Activated CD4-positive, alpha-beta T cell treated with anti-CD3 and anti-CD28 coated beads, Interleukin-2, amount 50 U/mL, for 4 hours (primary cell): ENCODE measurements around the gene HDHD5.

Source experiments
- DNase-seq, 2 experiments: peaks; one replicate each; pipeline ENCODE4 v3.0.0-alpha.2; 2020

HDHD5 gene

GRCh38 chr22:17119481-17120202 is 39.4 kb downstream of the HDHD5 start:
- no peak for DNase-seq

DNA sequence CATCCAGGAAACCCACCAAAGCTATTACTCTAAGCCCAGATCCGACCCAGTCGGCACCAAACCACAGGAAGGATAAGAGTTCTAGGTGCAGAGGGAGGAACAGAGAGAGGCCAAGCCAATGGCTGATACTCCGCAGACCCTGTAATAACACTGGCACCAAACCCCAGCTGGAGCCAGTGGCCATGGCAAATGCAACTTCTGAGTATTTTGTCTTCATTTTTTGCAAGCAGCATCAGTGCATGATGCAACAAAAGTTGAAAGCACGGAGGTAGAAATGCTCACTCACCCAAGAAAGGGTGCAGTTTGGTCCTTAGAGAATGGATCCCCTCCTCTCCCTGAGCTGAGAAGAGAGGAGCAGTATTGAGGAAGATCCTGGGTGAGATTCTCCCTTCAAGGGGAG is 40.7 kb downstream of the HDHD5 start:
- no peak for DNase-seq

GRCh38 chr22:17117890-17118289 is 41.2 kb downstream of the HDHD5 start:
- DNase-seq = no peak

GRCh38 chr22:17117400-17117799 is 41.7 kb downstream of the HDHD5 start:
- DNase-seq = no peak

GRCh38 chr22:17116572-17117330 is 42.3 kb downstream of the HDHD5 start:
- DNase-seq = no peak

GRCh38 chr22:17115945-17116565 is 43.0 kb downstream of the HDHD5 start:
- no peak for DNase-seq

DNA sequence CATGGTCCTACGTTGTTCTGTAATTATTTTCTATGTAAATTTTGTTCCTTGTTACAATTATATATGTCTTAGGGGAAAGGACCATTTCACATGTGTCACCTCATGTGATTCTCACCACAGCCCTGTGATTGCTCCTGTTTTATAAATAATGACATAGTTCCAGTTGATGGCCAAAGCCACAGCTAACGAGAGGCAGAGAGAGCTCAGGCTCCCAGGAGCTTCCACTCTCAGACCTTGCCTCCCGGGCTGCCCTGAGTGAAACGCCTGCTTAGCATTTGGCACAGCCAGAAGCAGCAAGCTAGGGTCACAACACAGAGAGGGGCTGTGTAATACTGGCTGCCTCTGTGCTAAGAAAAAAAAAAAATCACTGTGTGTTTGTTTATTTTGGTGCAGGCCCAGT is 43.8 kb downstream of the HDHD5 start:
- no peak for DNase-seq

- DNase-seq = no peak
Measured at GRCh38 chr22:17114898-17115235, 44.2 kb downstream of the HDHD5 start.

GRCh38 chr22:17114173-17114897 is 44.7 kb downstream of the HDHD5 start:
- no peak for DNase-seq

DNA sequence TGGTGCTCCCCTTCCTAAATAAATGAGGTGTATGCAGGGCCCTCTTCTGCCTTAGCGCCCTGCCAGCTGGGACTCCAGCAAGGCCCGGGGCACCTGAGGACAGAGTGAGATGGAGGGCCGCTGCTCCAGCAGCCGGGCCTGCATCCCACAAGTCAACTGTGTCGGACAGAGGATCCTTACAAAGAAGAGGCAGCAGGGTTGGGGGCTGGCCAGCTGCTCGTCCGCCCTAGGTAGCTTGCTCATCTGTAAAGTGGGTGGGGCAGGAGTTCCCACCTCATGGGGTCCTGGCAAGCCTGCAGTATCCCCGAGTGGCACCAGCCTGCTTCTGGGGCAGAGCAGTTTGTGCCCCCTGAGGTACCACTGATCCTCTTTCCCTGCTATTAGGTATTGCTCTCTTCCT is 45.5 kb downstream of the HDHD5 start:
- no peak for DNase-seq

- DNase-seq = no peak
Measured at GRCh38 chr22:17112491-17113042, 46.5 kb downstream of the HDHD5 start.

- no peak for DNase-seq
Measured at GRCh38 chr22:17110791-17111550, 48.1 kb downstream of the HDHD5 start.

DNA sequence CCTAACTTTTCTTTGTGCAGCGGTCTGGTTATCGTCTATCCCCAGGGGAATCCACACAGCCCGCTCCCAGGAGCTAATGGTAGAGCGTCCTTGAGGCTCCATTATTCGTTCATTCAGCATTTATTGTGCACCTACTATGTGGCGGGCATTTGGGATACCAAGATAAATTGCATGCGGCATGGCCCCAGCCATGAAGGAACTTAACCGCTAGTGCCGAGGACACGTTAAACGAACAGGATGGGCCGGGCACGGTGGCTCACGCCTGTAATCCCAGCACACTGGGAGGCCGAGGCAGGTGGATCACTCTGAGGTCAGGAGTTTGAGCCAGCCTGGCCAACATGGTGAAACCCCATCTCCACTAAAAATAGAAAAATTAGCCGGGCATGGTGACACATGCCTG is 49.1 kb downstream of the HDHD5 start:
- DNase-seq = no peak

DNA sequence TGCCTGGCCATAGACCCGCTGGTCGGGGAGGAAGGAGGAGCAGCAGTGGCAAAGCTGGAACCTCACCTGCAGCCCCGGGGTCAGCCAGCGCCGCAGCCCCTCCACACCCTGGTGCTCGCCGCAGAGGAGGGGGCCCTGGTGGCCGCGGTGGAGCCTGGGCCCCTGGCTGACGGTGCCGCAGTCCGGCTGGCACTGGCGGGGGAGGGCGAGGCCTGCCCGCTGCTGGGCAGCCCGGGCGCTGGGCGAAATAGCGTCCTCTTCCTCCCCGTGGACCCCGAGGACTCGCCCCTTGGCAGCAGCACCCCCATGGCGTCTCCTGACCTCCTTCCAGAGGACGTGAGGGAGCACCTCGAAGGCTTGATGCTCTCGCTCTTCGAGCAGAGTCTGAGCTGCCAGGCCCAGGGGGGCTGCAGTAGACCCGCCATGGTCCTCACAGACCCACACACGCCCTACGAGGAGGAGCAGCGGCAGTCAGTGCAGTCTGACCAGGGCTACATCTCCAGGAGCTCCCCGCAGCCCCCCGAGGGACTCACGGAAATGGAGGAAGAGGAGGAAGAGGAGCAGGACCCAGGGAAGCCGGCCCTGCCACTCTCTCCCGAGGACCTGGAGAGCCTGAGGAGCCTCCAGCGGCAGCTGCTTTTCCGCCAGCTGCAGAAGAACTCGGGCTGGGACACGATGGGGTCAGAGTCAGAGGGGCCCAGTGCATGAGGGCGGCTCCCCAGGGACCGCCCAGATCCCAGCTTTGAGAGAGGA is 49.8 kb downstream of the HDHD5 start:
- DNase-seq = no peak

DNA sequence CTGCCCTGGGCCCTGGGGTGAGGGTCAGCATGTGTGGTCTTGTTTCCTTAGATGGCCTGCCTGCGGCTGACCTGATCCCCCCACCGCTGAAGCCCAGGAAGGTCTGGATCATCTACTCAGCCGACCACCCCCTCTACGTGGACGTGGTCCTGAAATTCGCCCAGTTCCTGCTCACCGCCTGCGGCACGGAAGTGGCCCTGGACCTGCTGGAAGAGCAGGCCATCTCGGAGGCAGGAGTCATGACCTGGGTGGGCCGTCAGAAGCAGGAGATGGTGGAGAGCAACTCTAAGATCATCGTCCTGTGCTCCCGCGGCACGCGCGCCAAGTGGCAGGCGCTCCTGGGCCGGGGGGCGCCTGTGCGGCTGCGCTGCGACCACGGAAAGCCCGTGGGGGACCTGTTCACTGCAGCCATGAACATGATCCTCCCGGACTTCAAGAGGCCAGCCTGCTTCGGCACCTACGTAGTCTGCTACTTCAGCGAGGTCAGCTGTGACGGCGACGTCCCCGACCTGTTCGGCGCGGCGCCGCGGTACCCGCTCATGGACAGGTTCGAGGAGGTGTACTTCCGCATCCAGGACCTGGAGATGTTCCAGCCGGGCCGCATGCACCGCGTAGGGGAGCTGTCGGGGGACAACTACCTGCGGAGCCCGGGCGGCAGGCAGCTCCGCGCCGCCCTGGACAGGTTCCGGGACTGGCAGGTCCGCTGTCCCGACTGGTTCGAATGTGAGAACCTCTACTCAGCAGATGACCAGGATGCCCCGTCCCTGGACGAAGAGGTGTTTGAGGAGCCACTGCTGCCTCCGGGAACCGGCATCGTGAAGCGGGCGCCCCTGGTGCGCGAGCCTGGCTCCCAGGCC is 50.6 kb downstream of the HDHD5 start:
- no peak for DNase-seq

DNA sequence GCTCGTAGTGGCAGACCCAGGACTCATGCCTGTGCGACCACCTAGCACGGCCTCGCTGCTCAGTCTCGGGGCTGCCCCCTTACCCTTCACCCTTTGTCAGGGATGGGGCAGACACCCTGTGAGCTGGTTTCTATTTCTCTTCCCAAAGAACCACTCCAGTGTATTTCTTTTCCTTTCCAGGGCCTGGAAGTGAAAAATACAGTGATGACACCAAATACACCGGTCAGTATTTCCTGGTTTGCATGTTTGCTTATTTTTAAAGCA is 51.6 kb downstream of the HDHD5 start:
- DNase-seq = no peak

DNA sequence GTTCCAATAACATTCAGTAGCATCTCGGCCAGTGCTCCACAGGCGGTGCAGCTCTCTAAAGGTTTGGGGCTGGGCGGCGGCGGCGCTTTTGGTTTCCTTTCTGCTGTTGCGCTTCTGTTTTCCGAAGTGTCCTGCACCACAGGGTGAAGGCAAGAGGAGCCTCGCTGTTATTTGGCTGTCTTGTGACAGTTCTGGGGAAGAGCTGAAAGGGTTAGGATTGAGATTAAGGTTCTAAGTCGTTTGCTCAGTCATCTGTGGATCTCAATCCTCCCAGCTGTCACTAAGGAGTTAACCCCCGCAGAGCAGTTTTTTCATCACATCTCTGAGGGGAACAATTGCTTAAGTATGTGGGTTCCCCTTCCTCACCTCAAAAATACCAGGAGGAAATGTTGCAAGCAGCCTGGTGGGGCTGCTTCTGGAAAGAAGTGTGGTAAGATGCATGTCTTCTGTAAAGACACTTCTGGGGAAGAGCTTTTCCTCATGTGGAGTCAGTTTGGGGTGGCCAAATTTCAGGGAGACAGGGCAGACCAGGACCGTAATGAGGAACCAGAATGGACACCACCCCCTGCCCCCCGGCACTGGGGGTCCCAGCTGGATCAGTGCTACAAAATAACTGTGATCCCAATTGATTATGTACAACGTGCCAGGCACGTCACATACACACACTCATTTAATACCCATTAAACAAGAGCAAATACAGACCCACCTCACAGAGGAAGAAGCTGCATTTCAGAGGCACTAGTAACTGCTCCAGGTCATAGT is 52.1 kb downstream of the HDHD5 start:
- DNase-seq = no peak

DNA sequence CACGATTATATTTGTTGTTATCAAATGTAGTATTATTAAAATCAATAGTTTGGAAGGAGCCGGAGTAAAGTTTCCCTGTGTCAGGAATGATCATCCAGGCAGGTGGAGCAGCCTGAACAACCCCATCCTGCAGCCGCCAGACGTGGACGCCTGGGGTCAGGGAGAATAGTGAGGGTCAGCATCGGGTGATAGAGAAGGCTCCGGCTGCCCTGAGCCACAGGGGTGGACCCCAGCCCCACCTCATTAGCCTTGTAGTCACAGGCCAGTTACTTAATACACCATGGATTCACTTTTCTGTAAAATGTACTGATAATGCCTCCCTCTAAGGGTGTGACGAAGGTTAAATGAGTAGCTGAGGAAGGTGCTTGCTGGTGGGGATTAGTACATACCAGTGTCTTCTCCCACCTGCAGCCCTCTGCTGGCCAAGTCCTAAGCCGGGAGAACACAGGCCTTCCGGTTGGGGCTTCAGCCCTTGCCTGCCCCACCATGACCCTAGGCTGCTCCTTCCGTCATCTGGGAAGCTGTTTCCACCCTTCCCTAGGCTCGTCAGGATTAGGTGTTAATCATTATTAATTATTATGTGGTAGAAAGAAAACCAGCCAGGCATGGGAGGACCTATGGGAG is 52.8 kb downstream of the HDHD5 start:
- DNase-seq = no peak
